ENCODE results near the gene GRIN1.

DNA sequence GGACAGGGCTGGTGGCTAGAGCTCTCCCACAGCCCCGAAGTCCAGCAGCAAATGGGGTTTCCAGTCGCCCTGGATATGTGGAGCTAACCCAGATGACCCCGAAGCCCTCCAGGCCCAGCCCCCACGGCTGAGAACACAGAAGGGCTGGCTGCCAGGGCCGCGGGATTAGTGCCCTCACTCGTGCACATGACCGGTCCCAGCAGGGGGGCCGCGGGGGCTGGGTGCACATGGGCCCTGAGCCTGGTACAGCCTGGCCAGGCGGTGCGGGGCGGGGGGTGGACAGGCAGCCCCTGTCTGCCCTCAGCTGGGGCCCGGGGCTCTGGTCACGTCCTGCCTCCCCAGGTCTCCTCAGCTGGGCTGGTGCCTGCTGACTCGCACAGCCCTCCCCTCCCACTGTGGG, 55.4 kb downstream of the GRIN1 start:
- TF ChIP-seq, protein P1, sequence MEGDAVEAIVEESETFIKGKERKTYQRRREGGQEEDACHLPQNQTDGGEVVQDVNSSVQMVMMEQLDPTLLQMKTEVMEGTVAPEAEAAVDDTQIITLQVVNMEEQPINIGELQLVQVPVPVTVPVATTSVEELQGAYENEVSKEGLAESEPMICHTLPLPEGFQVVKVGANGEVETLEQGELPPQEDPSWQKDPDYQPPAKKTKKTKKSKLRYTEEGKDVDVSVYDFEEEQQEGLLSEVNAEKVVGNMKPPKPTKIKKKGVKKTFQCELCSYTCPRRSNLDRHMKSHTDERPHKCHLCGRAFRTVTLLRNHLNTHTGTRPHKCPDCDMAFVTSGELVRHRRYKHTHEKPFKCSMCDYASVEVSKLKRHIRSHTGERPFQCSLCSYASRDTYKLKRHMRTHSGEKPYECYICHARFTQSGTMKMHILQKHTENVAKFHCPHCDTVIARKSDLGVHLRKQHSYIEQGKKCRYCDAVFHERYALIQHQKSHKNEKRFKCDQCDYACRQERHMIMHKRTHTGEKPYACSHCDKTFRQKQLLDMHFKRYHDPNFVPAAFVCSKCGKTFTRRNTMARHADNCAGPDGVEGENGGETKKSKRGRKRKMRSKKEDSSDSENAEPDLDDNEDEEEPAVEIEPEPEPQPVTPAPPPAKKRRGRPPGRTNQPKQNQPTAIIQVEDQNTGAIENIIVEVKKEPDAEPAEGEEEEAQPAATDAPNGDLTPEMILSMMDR (conservative IDR thresholded peaks at IDR 0.05; ENCODE audit: low read depth, low read length): no peak
- no peak for TF ChIP-seq EZH2 (IDR thresholded peaks at IDR 0.05; ENCODE audit: borderline replicate concordance, low read depth, low read length, poor library complexity, severe bottlenecking)

Data from A673 (cell line).